NCI-H345 treated with DMSO at 0.1 percent for 48 hours (cell line): ENCODE measurements around the gene RBMXL3.
A peak's percentile ranks its signal among the peaks of the same experiment; 100 is the strongest.
"Not testable (repeated sequence)": the region's sequence is repeated elsewhere in the genome, so short reads cannot be mapped to it uniquely, and the experiment has no call there.

Experiments used
- DNase-seq: peaks from one replicate; lab custom pipeline; 2025; ENCODE audit not compliant: unreplicated experiment; lab: John Stamatoyannopoulos, UW

The RBMXL3 gene

GRCh38 chrX:115189110-115189509 lies at the start of gene RBMXL3:
TSS of gene RBMXL3 (plus strand) at chrX:115189410. CDS start at chrX:115189442, 32 bp downstream.
- no peak for DNase-seq

GRCh38 chrX:115142057-115142456 lies 47.2 kb upstream of the RBMXL3 start:
- DNase-seq: no peak

GRCh38 chrX:115147220-115147619 lies 42.0 kb upstream of the RBMXL3 start:
- peak; percentile 0 for DNase-seq

GRCh38 chrX:115173181-115173580 lies 16.0 kb upstream of the RBMXL3 start:
- DNase-seq: no peak

DNA sequence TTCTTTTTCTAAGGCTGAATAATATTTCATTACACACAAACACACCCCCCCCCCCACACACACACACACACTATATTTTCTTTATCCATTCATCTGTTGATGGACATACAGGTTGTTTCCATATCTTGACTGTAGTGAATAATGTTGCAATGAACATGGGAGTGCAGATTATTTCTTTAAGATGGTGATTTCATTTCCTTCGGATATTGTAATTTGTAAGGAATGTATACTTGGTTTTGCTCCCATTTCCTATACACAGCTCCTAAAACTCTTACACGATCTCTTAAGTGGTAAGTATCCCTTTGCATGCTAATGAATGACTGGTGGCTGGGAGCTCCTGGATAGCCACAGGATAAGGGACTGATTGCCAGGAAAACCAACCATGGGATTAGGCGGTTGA lies 14.7 kb upstream of the RBMXL3 start:
- no peak for DNase-seq

- DNase-seq: no peak
These were observed 11.3 kb upstream of the RBMXL3 start for GRCh38 chrX:115177932-115178331.

GRCh38 chrX:115178473-115178872 lies 10.7 kb upstream of the RBMXL3 start:
- no peak for DNase-seq

DNA sequence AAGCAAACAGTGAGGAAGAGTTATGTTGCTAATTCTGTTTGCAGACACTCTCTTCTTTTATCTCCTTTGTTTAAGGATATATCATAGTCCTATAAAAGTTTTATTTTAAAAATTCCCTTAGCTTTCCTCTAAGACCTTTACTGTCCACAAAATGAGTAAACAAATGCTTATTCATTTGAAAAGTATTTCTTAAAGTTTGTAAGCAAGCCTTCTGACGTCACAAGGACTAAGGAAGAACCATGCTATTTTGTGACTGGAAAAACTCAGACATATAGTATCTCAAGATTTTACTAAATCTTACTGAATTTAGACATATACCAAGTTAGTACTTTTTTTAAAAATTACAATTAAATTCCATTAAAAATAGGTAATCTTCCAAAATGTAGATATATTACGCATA lies 5.2 kb upstream of the RBMXL3 start:
- DNase-seq: no peak

GRCh38 chrX:115189646-115190635 lies 731 bp downstream of the RBMXL3 start:
- DNase-seq: no peak

- DNase-seq: no peak
These were observed 1.7 kb downstream of the RBMXL3 start for GRCh38 chrX:115190636-115191489.

- DNase-seq: no peak
These were observed 2.5 kb downstream of the RBMXL3 start for GRCh38 chrX:115191490-115192243.

- no peak for DNase-seq
These were observed 3.1 kb downstream of the RBMXL3 start for GRCh38 chrX:115192244-115192700.

GRCh38 chrX:115204040-115204439 lies 14.8 kb downstream of the RBMXL3 start:
- no peak for DNase-seq

GRCh38 chrX:115209547-115209946 lies 20.3 kb downstream of the RBMXL3 start:
- DNase-seq: not testable (repeated sequence)

DNA sequence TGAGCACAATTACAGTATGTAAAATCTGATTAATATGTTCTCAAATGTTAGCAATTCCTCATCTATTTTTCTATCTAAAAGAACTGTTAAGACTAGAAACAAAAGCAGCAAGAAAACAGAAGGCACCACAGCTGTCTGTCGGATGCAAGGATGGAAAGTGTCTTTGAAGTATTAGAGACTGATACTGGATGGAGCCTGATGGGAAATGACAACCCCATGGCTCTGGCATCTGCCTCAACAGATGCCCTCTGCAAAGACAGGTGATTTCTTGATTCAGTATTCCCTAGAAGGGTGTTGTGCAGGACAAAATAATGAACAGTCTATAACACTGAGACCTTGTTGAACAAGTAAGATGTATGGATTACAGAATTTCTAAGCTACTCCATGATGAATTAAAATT lies 24.9 kb downstream of the RBMXL3 start:
- no peak for DNase-seq

GRCh38 chrX:115214605-115215004 lies 25.4 kb downstream of the RBMXL3 start:
- DNase-seq: no peak

DNA sequence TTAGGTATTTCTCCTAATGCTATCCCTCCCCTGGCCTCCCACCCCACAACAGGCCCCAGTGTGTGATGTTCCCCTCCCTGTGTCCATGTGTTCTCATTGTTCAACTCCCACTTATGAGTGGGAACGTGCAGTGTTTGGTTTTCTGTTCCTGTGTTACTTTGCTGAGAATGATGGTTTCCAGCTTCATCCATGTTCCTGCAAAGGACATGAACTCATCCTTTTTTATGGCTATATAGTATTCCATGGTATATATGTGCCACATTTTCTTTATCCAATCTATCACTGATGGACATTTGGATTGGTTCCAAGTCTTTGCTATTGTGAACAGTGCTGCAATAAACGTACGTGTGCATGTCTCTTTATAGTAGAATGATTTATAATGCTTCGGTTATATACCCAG lies 28.1 kb downstream of the RBMXL3 start:
- DNase-seq: not testable (repeated sequence)

- DNase-seq: peak; percentile 12
These were observed 37.7 kb downstream of the RBMXL3 start for GRCh38 chrX:115226929-115227328.

DNA sequence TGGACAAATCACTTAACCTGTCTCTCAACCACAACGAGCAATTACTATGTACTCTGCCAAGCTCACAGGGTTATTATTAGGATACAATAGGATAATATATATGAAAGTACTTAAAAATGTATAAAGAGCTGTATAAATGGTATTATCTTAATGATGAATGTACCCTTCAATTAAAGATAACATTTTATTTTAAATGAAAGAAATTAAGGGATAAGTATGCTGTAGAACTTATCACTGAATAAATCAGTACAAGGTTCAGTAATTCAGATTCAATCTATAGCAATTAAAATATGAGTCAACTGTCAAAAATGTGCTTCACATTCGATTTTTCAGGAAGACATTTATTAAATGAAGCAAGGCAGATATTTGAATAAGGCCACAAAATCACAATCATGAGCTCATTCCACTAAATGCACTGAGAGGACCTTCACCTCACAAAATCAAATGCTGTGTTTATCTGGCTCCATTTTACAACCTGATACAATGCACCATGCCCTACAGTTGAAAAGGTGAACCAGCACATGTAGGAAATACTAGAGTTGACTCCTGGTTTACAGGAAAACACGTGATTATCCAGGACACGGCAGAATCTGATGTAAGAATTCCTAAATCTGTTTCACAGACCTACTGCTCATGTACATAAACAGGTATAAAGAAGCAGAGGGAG lies 40.3 kb downstream of the RBMXL3 start:
- no peak for DNase-seq

DNA sequence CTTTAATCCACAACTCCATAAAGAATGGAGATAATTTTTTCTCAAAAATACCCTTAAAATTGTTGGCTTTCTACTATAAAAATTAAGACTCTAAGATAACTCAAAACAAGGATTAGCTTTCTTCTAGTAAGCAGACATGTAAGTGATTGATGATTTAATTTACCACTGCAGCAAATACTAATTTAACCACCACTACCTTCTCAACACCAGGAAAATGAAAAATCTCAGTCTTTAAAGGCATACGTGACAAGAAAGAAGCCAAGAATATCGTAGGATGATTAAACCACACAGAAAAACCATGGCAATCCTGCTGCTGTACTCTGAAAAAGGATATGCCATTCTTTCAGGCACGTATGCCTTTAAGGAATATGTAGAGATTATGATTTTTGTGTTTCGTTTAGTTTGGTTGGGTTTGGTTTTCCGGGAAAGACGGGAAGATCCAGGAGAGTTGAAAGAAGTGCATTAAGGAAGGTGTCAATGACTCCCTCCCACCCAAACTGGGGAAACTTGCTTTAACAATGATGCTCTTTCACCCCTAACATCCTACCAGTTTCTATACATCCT lies 43.8 kb downstream of the RBMXL3 start:
- no peak for DNase-seq
